ENCODE measurements around the gene MAT2B.

MAT2B gene

DNA sequence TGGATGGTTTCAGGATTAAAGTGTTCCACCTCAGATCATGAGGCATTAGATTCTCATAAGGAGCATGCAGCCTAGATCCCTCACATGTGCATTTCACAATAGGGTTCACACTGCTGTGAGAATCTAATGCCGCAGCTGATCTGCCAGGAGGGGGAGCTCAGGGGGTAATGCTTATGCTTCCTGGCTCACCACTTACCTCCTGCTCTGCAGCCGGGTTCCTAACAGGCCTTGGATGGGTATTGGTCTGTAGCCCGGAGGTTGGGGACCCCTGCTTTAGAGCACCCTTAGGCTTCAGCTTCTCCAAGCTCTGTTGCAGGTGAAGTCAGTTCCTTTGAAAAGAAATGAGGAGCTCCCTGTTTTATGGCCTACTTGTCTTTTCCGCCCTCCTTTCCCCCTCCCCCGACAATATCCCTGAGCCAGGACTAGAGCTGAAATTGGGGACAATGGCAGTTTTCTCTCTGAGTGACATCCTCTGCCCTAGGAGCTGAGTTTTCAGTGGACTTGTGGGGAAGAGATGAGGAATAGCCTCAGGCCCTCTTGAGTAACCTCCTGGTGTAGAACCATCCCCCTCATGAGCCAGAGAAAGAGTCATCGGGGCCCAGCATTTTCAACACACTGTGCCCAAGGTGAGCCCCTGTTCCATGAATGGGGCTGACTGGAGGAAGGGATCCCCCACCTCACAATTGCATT is 16.2 kb upstream of the MAT2B start:
- Histone ChIP-seq H3K4me1 (ENCODE audit: insufficient read depth, poor library complexity, severe bottlenecking) (no peaks in the 10 kb centered on the region), H3K4me3 (ENCODE audit: severe bottlenecking) (no peak overlapping the region), H3K27ac (ENCODE audit: poor library complexity, severe bottlenecking) (no peak overlapping the region), H3K36me3 (ENCODE audit: low read depth) (peaks cover 84% of the 10 kb centered on the region), H3K9me3 (ENCODE audit: severe bottlenecking) (no peaks in the 10 kb centered on the region), H3K27me3 (ENCODE audit: insufficient read depth, poor library complexity, severe bottlenecking) (no peaks in the 10 kb centered on the region)
- TF ChIP-seq CTCF (IDR thresholded peaks at IDR 0.05; ENCODE audit: poor library complexity, severe bottlenecking): peak; percentile 41
- DNase-seq (ENCODE audit: low spot score) (no peak), ATAC-seq (ENCODE audit: low read depth) (peak; percentile 52; the same call in 1 of the 3 replicates)

GRCh38 chr5:163489745-163490075 is 15.7 kb upstream of the MAT2B start:
- DNase-seq (ENCODE audit: low spot score) (no peak), ATAC-seq (ENCODE audit: low read depth) (no peak)
- H3K4me1 ChIP-seq (ENCODE audit: insufficient read depth, poor library complexity, severe bottlenecking): no peaks in the 10 kb centered on the region
- H3K4me3 ChIP-seq (ENCODE audit: severe bottlenecking): no peak overlapping the region
- H3K36me3 ChIP-seq (ENCODE audit: low read depth): peaks cover 79% of the 10 kb centered on the region
- no peaks in the 10 kb centered on the region for H3K9me3 ChIP-seq (ENCODE audit: severe bottlenecking)
- TF ChIP-seq CTCF (IDR thresholded peaks at IDR 0.05; ENCODE audit: poor library complexity, severe bottlenecking): no peak
- H3K27me3 ChIP-seq (ENCODE audit: insufficient read depth, poor library complexity, severe bottlenecking): no peaks in the 10 kb centered on the region
- H3K27ac ChIP-seq (ENCODE audit: poor library complexity, severe bottlenecking): no peak overlapping the region

- DNase-seq (ENCODE audit: low spot score) (no peak), ATAC-seq (ENCODE audit: low read depth) (peak; percentile 62; the same call in 2 of the 3 replicates)
- H3K4me3 ChIP-seq (ENCODE audit: severe bottlenecking): no peak overlapping the region
- H3K4me1 ChIP-seq (ENCODE audit: insufficient read depth, poor library complexity, severe bottlenecking): no peaks in the 10 kb centered on the region
- H3K27ac ChIP-seq (ENCODE audit: poor library complexity, severe bottlenecking): no peak overlapping the region
- no peaks in the 10 kb centered on the region for H3K9me3 ChIP-seq (ENCODE audit: severe bottlenecking)
- H3K36me3 ChIP-seq (ENCODE audit: low read depth): peaks cover 17% of the 10 kb centered on the region
- H3K27me3 ChIP-seq (ENCODE audit: insufficient read depth, poor library complexity, severe bottlenecking): no peaks in the 10 kb centered on the region
- no peak for TF ChIP-seq CTCF (IDR thresholded peaks at IDR 0.05; ENCODE audit: poor library complexity, severe bottlenecking)
These were observed 9.1 kb upstream of the MAT2B start for GRCh38 chr5:163496286-163496685.

DNA sequence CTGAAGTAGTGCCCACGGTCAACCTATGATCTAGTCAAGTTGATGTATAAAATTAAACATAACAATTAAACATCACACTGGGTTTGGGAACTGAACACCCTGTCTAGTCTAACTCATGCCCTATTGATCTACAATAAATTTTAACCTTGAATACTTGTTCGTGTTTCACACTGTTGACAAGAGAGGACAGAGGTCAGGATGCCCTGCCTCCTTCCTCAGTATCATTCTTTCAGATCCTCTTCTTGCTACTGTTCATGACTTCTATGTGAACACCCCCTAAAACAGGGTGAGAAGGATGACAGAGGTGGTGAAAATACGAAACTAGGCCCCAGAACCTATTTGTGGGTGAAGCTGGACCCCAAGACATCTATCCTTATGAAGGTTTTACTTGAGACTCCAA is 8.1 kb upstream of the MAT2B start:
- Histone ChIP-seq H3K9me3 (ENCODE audit: severe bottlenecking) (no peaks in the 10 kb centered on the region), H3K4me1 (ENCODE audit: insufficient read depth, poor library complexity, severe bottlenecking) (peaks cover under 1% of the 10 kb centered on the region), H3K27ac (ENCODE audit: poor library complexity, severe bottlenecking) (no peak overlapping the region), H3K4me3 (ENCODE audit: severe bottlenecking) (no peak overlapping the region), H3K36me3 (ENCODE audit: low read depth) (peaks cover 7% of the 10 kb centered on the region; the same call in 1 of the 2 replicates), H3K27me3 (ENCODE audit: insufficient read depth, poor library complexity, severe bottlenecking) (no peaks in the 10 kb centered on the region)
- DNase-seq (ENCODE audit: low spot score): no peak
- no peak for TF ChIP-seq CTCF (IDR thresholded peaks at IDR 0.05; ENCODE audit: poor library complexity, severe bottlenecking)
- ATAC-seq (ENCODE audit: low read depth): no peak

DNA sequence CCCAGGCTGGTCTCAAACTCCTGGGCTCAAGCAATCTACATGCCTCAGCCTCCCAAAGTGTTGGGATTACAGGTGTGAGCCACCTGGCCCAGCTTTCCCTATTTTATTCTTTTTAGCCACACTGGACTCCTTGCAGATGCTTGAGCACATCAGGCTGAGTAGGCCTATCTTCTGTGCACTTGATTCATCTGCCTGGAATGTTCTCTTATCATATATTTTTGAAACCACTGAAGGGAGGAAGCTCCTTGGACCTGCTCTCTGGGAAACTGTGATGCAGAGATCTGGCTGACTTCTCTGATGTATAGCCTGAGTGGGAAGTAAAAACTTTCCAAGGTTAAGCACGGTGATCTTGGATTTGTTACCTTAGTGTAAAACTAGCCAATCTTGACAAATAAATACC is 6.5 kb upstream of the MAT2B start:
- Histone ChIP-seq H3K4me3 (ENCODE audit: severe bottlenecking) (no peak overlapping the region), H3K27ac (ENCODE audit: poor library complexity, severe bottlenecking) (no peak overlapping the region), H3K4me1 (ENCODE audit: insufficient read depth, poor library complexity, severe bottlenecking) (peaks cover 5% of the 10 kb centered on the region), H3K36me3 (ENCODE audit: low read depth) (no peaks in the 10 kb centered on the region), H3K27me3 (ENCODE audit: insufficient read depth, poor library complexity, severe bottlenecking) (no peaks in the 10 kb centered on the region), H3K9me3 (ENCODE audit: severe bottlenecking) (no peaks in the 10 kb centered on the region)
- ATAC-seq (ENCODE audit: low read depth) (peak; percentile 68), DNase-seq (ENCODE audit: low spot score) (no peak)
- no peak for TF ChIP-seq CTCF (IDR thresholded peaks at IDR 0.05; ENCODE audit: poor library complexity, severe bottlenecking)

Data from RWPE2 (cell line).